Activated effector memory CD4-positive, alpha-beta T cell treated with anti-CD3 and anti-CD28 coated beads, Interleukin-2, amount 50 U/mL, for 16 hours (primary cell): Measurements from ENCODE around the gene TANK.
"Not testable (repeated sequence)": the region's sequence is repeated elsewhere in the genome, so short reads cannot be mapped to it uniquely, and the experiment has no call there.

Source experiments
- DNase-seq: peaks from one replicate; pipeline ENCODE4 v3.0.0-alpha.2; 2020

The TANK gene, protein sequence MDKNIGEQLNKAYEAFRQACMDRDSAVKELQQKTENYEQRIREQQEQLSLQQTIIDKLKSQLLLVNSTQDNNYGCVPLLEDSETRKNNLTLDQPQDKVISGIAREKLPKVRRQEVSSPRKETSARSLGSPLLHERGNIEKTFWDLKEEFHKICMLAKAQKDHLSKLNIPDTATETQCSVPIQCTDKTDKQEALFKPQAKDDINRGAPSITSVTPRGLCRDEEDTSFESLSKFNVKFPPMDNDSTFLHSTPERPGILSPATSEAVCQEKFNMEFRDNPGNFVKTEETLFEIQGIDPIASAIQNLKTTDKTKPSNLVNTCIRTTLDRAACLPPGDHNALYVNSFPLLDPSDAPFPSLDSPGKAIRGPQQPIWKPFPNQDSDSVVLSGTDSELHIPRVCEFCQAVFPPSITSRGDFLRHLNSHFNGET

DNA sequence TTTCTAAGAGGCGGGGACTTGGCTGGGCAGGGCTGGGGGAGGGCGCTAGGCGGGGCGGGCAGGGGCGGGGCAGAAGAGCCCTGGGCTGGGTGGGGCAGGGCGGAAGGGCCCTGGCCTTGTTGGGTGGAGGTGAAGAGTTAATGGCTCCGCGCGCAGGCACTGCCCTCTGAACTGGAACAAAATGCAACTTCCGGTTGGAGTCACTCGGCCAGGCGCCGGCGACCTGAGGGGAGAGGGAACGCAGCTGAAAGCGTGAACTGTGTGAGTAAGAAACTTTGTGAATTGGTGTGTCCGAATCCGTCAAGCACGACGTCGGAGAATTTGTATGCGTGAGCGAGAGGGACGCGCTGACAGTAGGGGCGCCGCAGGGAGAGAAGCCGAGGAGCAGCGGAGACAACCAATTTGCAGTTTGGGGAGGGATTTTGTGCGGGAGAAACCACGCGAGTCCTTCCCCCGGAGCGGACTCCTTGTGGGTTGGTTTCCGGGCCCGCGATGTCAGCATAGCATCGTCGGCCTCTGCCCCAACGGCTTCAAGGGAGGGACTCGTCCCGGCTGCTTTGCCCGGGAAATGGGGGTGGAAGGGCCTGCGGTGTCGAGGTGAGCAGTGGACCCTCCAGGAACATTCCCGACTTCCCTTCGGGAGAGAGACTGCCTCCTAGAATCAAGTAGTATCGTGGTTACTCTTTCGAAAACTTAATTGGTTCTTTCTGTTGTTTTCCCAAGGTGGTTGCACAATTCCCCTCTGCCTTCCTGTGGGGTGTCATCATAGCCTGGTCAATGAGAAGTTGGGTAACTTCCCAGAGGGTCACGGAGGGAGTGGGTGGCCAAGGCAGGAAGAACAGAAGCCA lies at the start of gene TANK:
TANK (plus strand) TSS at position 203 of the 848 bp plus-strand sequence. CDS start 19,235 bp downstream, outside the sequence.
- peak; percentile 95 for DNase-seq

- DNase-seq, result no peak
Observed at GRCh38 chr2:161111531-161111930, 48.7 kb upstream of the TANK start.

GRCh38 chr2:161112908-161113307 lies 47.3 kb upstream of the TANK start:
- DNase-seq, result no peak

- no peak for DNase-seq
Observed at GRCh38 chr2:161113693-161114575, 46.3 kb upstream of the TANK start.

DNA sequence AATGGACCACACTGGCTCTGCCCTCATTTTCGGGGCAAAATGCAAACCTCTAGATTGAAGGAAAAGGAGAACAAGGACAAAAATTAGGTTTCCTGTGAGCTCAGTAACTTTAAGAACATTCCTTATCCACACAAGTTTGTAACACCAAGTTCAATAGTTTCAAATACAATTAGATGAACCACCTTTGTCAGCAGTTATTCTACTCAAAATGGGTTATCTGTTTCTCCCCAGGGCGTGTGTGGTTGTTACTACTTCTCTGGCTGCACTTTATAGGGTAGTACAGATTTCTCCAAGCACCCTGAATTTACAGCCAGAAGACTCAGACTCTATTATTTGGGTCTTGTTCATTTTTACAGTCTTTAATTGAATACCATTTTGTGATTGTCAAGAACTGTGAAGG lies 45.0 kb upstream of the TANK start:
- no peak for DNase-seq

DNA sequence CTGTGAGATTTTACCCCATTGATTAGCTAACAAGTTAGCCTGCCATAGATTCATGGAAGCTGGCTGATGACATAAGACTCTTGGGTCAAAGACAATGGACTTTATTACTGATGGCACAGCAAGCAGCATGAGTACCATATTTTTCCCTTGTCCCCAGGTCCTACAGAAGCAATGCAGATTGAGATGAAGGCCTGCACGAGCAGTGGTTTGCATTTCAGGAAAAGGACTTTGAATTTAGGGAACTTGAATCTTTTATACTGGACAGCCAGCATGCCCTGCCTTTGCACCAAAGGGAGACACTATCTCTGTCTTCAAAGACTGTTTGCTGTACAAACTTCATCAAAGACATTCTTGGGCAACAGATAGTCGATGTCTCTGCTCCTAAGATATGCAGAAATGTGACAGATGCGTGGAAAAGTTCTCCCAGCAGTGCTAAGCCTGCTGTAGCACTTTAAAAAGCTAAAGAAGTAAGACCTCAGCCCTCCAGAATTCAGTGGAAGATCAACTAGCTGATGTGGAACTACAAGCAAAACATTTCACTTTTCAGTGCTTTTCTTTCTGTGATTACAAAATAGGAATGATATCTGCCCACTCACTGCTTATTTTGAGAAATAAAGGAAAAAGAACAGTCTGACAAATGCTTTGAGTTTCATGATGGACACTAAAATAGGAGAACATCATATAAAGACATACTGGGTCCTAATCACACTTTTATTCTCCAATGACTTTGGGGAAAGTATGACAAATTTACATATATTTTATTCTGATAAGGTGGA lies 44.4 kb upstream of the TANK start:
- no peak for DNase-seq

DNA sequence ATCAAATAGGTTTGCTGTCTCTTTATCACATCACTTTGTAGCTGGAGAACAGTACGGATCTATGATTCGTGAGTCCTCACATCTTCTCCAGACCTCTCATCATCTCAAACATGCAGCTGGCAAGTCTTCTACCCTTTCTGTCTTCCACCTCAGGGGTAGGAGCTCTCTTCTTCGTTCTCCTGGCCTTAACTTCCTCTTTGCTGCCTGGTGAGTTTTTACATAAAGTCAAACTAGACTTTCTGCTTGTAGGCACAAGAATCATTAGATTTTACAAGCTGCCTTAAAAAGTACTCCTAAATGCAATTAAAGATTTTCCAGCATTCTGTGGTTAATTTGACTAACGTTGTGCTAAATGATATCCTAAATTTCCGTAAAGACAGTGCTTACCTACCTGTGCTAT lies 43.7 kb upstream of the TANK start:
- no peak for DNase-seq

DNA sequence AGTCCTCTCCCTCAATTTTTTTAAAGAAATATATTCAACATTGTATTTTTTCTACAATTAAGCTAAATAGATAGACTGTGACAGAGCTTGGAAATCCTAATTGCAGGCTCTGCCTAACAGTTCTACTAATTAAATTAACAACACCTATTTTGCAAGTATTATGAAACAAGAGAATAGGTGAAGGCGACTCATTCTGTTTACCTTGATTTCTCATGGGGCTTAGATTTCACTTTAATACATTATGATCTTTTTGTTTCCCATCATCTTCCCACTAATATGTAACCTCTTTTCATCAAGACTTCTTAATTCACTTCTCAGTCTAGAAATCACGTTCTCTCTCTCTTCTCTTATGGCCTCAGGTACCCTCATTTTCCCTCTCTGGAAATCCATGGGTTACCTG lies 42.7 kb upstream of the TANK start:
- DNase-seq, result no peak

DNA sequence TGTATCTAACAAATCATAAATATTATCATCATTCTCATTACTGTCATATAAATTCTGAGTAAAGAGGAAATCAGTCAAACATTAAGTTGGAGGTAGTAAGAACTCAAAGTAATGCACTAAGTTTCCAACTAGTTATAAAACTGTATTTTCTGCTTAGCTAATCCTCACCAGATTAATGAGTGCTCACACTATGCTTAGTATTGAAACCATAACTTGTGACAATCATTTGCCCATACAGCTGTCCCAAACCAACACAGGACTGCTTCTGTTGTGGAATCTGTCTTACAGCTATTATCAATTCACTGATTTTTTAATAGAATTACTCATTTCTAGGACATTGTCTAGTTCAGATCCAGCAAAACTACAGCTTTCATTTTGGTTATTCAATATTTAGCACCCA lies 41.5 kb upstream of the TANK start:
- DNase-seq, result no peak

GRCh38 chr2:161119483-161119882 lies 40.7 kb upstream of the TANK start:
- DNase-seq, result no peak

DNA sequence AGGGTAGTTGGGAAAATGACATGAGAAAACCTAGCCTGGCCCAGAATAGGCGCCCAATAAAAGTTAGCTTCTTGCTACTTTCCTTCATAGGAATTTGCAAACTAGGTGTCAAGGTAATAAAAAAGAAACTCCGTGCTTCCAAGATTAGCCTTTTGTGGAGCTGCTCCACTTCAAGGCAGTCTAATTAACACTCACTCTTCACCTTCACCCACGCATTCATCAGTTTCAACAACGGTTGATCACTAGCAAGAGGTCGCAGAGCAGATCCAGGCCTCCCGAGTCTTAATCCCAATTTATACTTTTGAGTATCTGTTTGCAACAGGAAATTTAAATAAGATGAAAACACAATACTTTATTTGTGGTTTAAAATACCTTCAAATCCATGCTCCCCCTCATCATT lies 39.5 kb upstream of the TANK start:
- DNase-seq, result no peak

DNA sequence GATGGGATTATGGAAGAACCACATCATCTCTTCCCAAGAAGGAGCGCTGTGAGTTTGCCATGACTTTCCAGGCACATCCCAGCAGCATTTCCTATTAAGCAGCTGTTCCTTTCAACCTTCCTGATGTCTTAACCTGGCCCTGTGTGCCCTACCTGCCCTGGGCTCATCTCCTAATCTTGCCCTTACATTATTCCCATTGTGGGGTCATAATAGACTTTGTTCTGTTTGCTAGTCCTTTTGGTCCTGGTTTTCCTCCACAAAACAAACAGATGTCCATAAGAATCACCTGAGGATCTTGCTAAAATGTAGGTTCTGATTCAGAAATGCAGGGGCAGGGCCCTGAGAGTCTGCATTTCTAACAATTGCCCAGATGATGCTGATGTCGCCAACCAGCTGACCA lies 38.6 kb upstream of the TANK start:
- no peak for DNase-seq

GRCh38 chr2:161122772-161123530 lies 37.3 kb upstream of the TANK start:
- DNase-seq, result peak; percentile 66

GRCh38 chr2:161123531-161124030 lies 36.6 kb upstream of the TANK start:
- no peak for DNase-seq

DNA sequence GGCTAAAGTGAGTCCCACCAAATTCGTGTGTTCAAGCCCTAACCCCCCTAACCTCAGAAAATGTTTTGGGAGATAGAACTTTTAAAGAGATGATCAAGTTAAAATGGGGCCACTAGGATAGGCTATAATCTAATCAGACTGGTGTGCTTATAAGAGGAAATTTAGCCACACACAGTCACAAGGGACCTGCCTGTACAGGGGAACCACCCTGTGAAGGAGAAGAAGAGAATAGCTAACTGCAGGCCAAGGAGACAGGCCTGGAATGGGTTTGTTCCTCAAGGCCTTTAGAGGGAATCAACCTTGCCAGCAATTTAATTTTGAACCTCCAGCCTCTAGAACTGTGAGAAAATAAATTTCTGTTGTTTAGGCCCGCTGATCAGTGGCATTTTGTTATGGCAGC lies 36.0 kb upstream of the TANK start:
- DNase-seq, result no peak

DNA sequence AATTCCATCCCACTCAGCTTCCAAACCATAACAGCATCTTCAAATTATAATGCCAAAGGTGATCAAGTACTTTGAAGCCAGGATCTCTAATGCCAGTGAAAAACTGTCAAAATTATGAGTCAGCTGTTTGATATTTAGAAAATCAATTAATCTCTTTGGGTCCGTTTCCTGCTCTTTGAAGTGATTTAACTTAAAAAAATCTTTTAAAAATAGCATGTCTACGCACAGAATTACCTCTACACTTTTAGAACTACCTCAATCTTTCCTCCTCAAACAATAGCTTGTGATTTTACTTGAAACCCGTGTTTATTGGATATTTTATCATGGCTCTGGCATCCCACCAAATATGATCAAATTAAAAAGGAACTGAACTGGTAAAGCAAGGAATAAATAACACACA lies 31.3 kb upstream of the TANK start:
- no peak for DNase-seq

GRCh38 chr2:161130354-161130753 lies 29.9 kb upstream of the TANK start:
- DNase-seq, result no peak

- DNase-seq, result no peak
Observed at GRCh38 chr2:161131074-161131680, 29.1 kb upstream of the TANK start.

GRCh38 chr2:161131804-161132203 lies 28.4 kb upstream of the TANK start:
- no peak for DNase-seq

DNA sequence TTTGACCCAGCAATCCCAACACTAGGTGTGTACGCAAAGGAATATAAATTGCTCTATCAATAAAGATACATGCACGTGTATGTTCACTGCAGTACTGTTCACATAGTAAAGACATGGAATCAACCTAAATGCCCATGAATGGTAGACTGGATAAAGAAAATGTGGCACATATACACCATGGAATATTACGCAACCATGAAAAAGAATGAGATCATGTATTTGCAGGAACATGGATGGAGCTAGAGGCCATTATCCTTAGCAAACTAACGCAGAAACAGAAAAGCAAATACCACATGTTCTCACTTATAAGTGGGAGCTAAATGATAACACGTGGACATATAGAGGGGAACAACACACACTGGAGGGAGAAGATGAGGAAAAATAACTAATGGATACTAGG lies 27.8 kb upstream of the TANK start:
- DNase-seq, result not testable (repeated sequence)

DNA sequence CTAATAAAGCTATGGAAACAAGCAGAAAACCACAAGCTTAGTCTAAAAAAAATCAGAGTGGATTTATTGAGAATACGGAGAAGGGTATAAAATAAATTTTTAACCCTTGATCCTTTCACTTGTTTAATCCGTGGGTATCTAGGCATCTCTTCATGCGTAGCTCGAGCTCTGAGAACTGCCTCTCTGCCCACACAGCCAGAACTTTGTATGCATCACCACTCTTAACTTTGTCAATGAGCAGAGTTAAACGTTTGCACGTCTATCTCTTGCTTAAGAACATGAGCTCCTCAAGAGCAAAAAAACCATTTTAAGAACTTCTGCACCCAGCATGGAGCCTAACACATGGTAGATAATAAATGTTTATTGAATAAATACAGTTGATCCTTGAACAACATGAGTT lies 26.9 kb upstream of the TANK start:
- no peak for DNase-seq
